Measurements from ENCODE around the gene PMEL. TPM values are rescaled to one million over a fixed set of nuclear protein-coding genes. Genes with fewer than 3 reads are reported as not detected.
"Not testable (repeated sequence)": the region's sequence is repeated elsewhere in the genome, so short reads cannot be mapped to it uniquely, and the experiment has no call there.

PMEL gene
- total RNA-seq, 2 experiments from 2014 or later: not detected

- no peak overlapping the region for H3K4me3 Mint-ChIP-seq
- CTCF ChIA-PET: interaction anchor here (0.6 to 2.5 kb wide), 22 partner anchors 7 to 257 kb away, joined by 3 to 20 read pairs (median 6); partner anchors contain the start of genes ERBB3, RAB5B and ZC3H10
- peaks cover 5 to 12% of the 10 kb centered on the region in 2 experiments for H3K27me3 ChIP-seq (ENCODE audit: control insufficient read depth in 1 of 2, insufficient read depth in 2 of 2, low read length in 2 of 2)
- peaks cover 17% of the 10 kb centered on the region for H3K4me1 ChIP-seq (ENCODE audit: insufficient read depth, low read length)
- peaks cover 40% of the 10 kb centered on the region for H3K36me3 Mint-ChIP-seq (ENCODE audit: low read depth)
- no peaks in the 10 kb centered on the region for H3K9me3 ChIP-seq (ENCODE audit: control insufficient read depth in 1 of 2, insufficient read depth in 1 of 2, low read length in 2 of 2)
- ATAC-seq (ENCODE audit: poor library complexity) (no peak), DNase-seq (no peak)
- peaks cover 23% of the 10 kb centered on the region for H3K4me1 Mint-ChIP-seq (ENCODE audit: low read depth)
- peaks cover 43% of the 10 kb centered on the region for H3K36me3 ChIP-seq (ENCODE audit: insufficient read depth, low read length)
- H3K4me3 ChIP-seq (ENCODE audit: low read length): no peak overlapping the region
- H3K27ac Mint-ChIP-seq: no peak overlapping the region
- H3K9me3 Mint-ChIP-seq: no peaks in the 10 kb centered on the region
- H3K27ac ChIP-seq (ENCODE audit: low read depth in 1 of 2, low read length in 2 of 2): no peak overlapping the region
- intact Hi-C loops (cut with DNase I, micrococcal nuclease): no loop called here
- no peak for TF ChIP-seq CTCF (IDR thresholded peaks at IDR 0.05)
- H3K27me3 Mint-ChIP-seq: peaks cover 20% of the 10 kb centered on the region
- POLR2A ChIA-PET: interaction anchor here (0.6 to 2.9 kb wide), 8 partner anchors 11 to 194 kb away, joined by 3 to 22 read pairs (median 5); partner anchors contain the start of genes RAB5B and SMARCC2
Observed at GRCh38 chr12:55995366-55995765, 29.5 kb upstream of the PMEL start.

- Histone ChIP-seq H3K9me3 (ENCODE audit: control insufficient read depth in 1 of 2, insufficient read depth in 1 of 2, low read length in 2 of 2) (no peaks in the 10 kb centered on the region), H3K27ac (ENCODE audit: low read depth in 1 of 2, low read length in 2 of 2) (no peak overlapping the region), H3K4me1 (ENCODE audit: insufficient read depth, low read length) (peaks cover 17% of the 10 kb centered on the region), H3K4me3 (ENCODE audit: low read length) (no peak overlapping the region), H3K36me3 (ENCODE audit: insufficient read depth, low read length) (peaks cover 57% of the 10 kb centered on the region), H3K27me3 (ENCODE audit: control insufficient read depth in 1 of 2, insufficient read depth in 2 of 2, low read length in 2 of 2) (peaks cover 5 to 12% of the 10 kb centered on the region in 2 experiments)
- Mint-ChIP-seq H3K27me3 (peaks cover 20% of the 10 kb centered on the region), H3K4me1 (ENCODE audit: low read depth) (peaks cover 18% of the 10 kb centered on the region), H3K27ac (no peak overlapping the region), H3K36me3 (ENCODE audit: low read depth) (peaks cover 59% of the 10 kb centered on the region), H3K4me3 (no peak overlapping the region), H3K9me3 (no peaks in the 10 kb centered on the region)
- intact Hi-C loops (cut with DNase I, micrococcal nuclease): no loop called here
- TF ChIP-seq CTCF (IDR thresholded peaks at IDR 0.05): no peak
- no peak for DNase-seq
- POLR2A ChIA-PET: no interaction called here
- ATAC-seq (ENCODE audit: poor library complexity): no peak
- CTCF ChIA-PET: no interaction called here
Observed at GRCh38 chr12:55993230-55993853, 27.5 kb upstream of the PMEL start.

GRCh38 chr12:55991110-55991509 lies 25.3 kb upstream of the PMEL start:
- no peaks in the 10 kb centered on the region for H3K27me3 Mint-ChIP-seq
- DNase-seq (no peak), ATAC-seq (ENCODE audit: poor library complexity) (no peak)
- no peak overlapping the region for H3K4me3 ChIP-seq (ENCODE audit: low read length)
- peaks cover 3% of the 10 kb centered on the region for H3K4me1 Mint-ChIP-seq (ENCODE audit: low read depth)
- H3K4me3 Mint-ChIP-seq: no peak overlapping the region
- H3K4me1 ChIP-seq (ENCODE audit: insufficient read depth, low read length): peaks cover 2% of the 10 kb centered on the region
- H3K36me3 Mint-ChIP-seq (ENCODE audit: low read depth): peaks cover 74% of the 10 kb centered on the region
- no peaks in the 10 kb centered on the region for H3K9me3 ChIP-seq (ENCODE audit: control insufficient read depth in 1 of 2, insufficient read depth in 1 of 2, low read length in 2 of 2)
- H3K27ac ChIP-seq (ENCODE audit: low read depth in 1 of 2, low read length in 2 of 2): no peak overlapping the region
- TF ChIP-seq CTCF (IDR thresholded peaks at IDR 0.05): no peak
- peaks cover 74% of the 10 kb centered on the region for H3K36me3 ChIP-seq (ENCODE audit: insufficient read depth, low read length)
- intact Hi-C loops (cut with DNase I, micrococcal nuclease): no loop called here
- no peaks in the 10 kb centered on the region for H3K9me3 Mint-ChIP-seq
- no peak overlapping the region for H3K27ac Mint-ChIP-seq
- no peaks in the 10 kb centered on the region for H3K27me3 ChIP-seq (ENCODE audit: control insufficient read depth in 1 of 2, insufficient read depth in 2 of 2, low read length in 2 of 2)
- CTCF ChIA-PET: no interaction called here
- POLR2A ChIA-PET: interaction anchor here (1.0 to 2.0 kb wide), 2 partner anchors 18 to 50 kb away, joined by 3 to 5 read pairs; partner anchors contain the start of gene RAB5B

- H3K36me3 Mint-ChIP-seq (ENCODE audit: low read depth): peaks cover 67% of the 10 kb centered on the region
- H3K4me1 ChIP-seq (ENCODE audit: insufficient read depth, low read length); intact Hi-C loops (cut with DNase I, micrococcal nuclease); DNase-seq; ATAC-seq (ENCODE audit: poor library complexity); H3K27ac ChIP-seq (ENCODE audit: low read depth in 1 of 2, low read length in 2 of 2); H3K27me3 ChIP-seq (ENCODE audit: control insufficient read depth in 1 of 2, insufficient read depth in 2 of 2, low read length in 2 of 2); H3K27ac Mint-ChIP-seq; H3K27me3 Mint-ChIP-seq; H3K9me3 ChIP-seq (ENCODE audit: control insufficient read depth in 1 of 2, insufficient read depth in 1 of 2, low read length in 2 of 2); H3K4me3 ChIP-seq (ENCODE audit: low read length); H3K4me3 Mint-ChIP-seq; H3K4me1 Mint-ChIP-seq (ENCODE audit: low read depth); H3K9me3 Mint-ChIP-seq: not testable (repeated sequence)
- CTCF ChIA-PET: interaction anchor here (0.9 to 4.7 kb wide), 2 partner anchors 10 to 261 kb away, joined by 3 to 20 read pairs; no protein-coding TSS in a partner anchor
- POLR2A ChIA-PET: interaction anchor here (1.3 to 1.6 kb wide), 2 partner anchors 12 to 21 kb away, joined by 3 to 4 read pairs; partner anchors contain the start of gene RAB5B
- peaks cover 62% of the 10 kb centered on the region for H3K36me3 ChIP-seq (ENCODE audit: insufficient read depth, low read length)
Observed at GRCh38 chr12:55985976-55986375, 20.1 kb upstream of the PMEL start.

Measured in CD4-positive, alpha-beta T cell (primary cell).